GM12891 (cell line): ENCODE data around the gene GRIN2A.

Source experiments
- POLR2A ChIP-seq: IDR thresholded peaks from 2 replicates; pipeline ENCODE4 v1.6.1; 2011; ENCODE audit warnings: low read depth, low read length, control low read depth
- POLR2AphosphoS5 ChIP-seq: IDR thresholded peaks from 2 replicates; pipeline ENCODE4 v1.6.1; 2011; ENCODE audit warnings: low read depth, low read length, control low read depth

- TF ChIP-seq POLR2A (no peak), POLR2AphosphoS5 (no peak)
These were observed 377.1 kb downstream of the GRIN2A start for GRCh38 chr16:9805109-9805508.
